Measurements from ENCODE around the gene ZNF445.
"Not testable (repeated sequence)": the region's sequence is repeated elsewhere in the genome, so short reads cannot be mapped to it uniquely, and the experiment has no call there.

DNA sequence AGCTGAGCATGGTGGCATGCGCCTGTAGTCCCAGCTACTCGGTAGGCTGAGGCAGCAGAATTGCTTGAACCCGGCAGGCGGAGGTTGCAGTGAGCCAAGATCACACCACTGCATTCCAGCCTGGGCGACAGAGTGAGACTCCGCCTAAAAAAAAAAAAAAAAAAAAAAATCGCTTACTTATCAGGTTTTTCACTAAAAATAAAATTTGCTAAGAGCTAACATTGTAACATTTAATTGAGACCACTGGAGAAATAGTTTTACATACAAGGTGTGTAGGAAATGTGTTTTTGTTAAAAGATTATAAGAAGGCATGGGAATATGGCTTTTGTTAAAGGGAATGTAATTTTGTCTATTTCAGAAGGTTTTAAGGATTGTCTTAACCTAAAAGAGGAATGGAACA lies 12.6 kb downstream of the ZNF445 start:
- TF ChIP-seq CTCF, EZH2phosphoT487 (IDR thresholded peaks at IDR 0.05): not testable (repeated sequence)

All from neural progenitor cell (in vitro differentiated cells).